Smooth muscle cell (in vitro differentiated cells): ENCODE data around the gene FHDC1. TPM values are rescaled to one million over a fixed set of nuclear protein-coding genes. Genes with fewer than 3 reads are reported as not detected.

Source experiments
- DNase-seq: peaks from one replicate; lab custom pipeline; 2025; ENCODE audit not compliant: unreplicated experiment; lab: John Stamatoyannopoulos, UW
- H2AFZ ChIP-seq: fragments of 200-600 bp; sonication (generic); 2 replicates; pipeline ENCODE4 v1.6.0; 2016; ENCODE audit warnings: antibody characterized with exemption, low read depth, mild to moderate bottlenecking
- H3F3A ChIP-seq: fragments of 200-600 bp; sonication (generic); 2 replicates; pipeline ENCODE4 v1.6.0; 2017; ENCODE audit warnings: antibody characterized with exemption, low read depth
- H3K27ac ChIP-seq: fragments of 200-600 bp; sonication (generic); 2 replicates; pipeline ENCODE4 v1.5.1; 2016; ENCODE audit warnings: low read depth, mild to moderate bottlenecking
- H3K27me3 ChIP-seq: fragments of 200-600 bp; sonication (generic); 2 replicates; pipeline ENCODE4 v1.6.1; 2016; ENCODE audit warnings: low read depth, mild to moderate bottlenecking
- H3K36me3 ChIP-seq: fragments of 200-600 bp; sonication (generic); 2 replicates; pipeline ENCODE4 v1.5.1; 2016; ENCODE audit warnings: low read depth
- H3K4me1 ChIP-seq: fragments of 200-600 bp; sonication (generic); 2 replicates; pipeline ENCODE4 v1.5.1; 2016; ENCODE audit warnings: low read depth
- H3K4me2 ChIP-seq: fragments of 200-600 bp; sonication (generic); 2 replicates; pipeline ENCODE4 v1.6.0; 2016; ENCODE audit warnings: mild to moderate bottlenecking
- H3K4me3 ChIP-seq: fragments of 200-600 bp; sonication (generic); 2 replicates; pipeline ENCODE4 v1.5.1; 2016; ENCODE audit warnings: mild to moderate bottlenecking
- H3K79me2 ChIP-seq: fragments of 200-600 bp; sonication (generic); 2 replicates; pipeline ENCODE4 v1.6.0; 2016; ENCODE audit warnings: low read depth, mild to moderate bottlenecking
- H3K9ac ChIP-seq: fragments of 200-600 bp; sonication (generic); 2 replicates; pipeline ENCODE4 v1.6.0; 2016; ENCODE audit warnings: low read depth
- H3K9me3 ChIP-seq: fragments of 200-600 bp; sonication (generic); replicated peaks from 2 replicates; pipeline ENCODE4 v1.5.1; 2016; ENCODE audit warnings: low read depth
- H4K20me1 ChIP-seq: fragments of 200-600 bp; sonication (generic); 2 replicates; pipeline ENCODE4 v1.6.0; 2016; ENCODE audit warnings: low read depth
- WGBS: methylation state at CpG from one replicate; pipeline ENCODE4 v1.1.7; 2016; ENCODE audit warnings: low lambda C conversion rate; 5-methylcytosine and 5-hydroxymethylcytosine counted together
- polyA plus RNA-seq: library from polyadenylated mRNA; unstranded; fragments of >200 nt; fragmentation: Nextera tagmentation; extraction: Ambion mirVana; gene quantifications from 2 replicates; pipeline ENCODE4 v1.2.1, GENCODE V29; 2016
- total RNA-seq: library from RNA; depleted of rRNA; stranded (reverse); fragments of >200 nt; gene quantifications from 2 replicates; pipeline ENCODE4 v1.2.3, GENCODE V29; 2014
- TF ChIP-seq, protein P1 (sequence below): fragments of 200-600 bp; sonication (generic); IDR thresholded peaks from 2 replicates; pipeline ENCODE4 v1.5.1; 2017; ENCODE audit warnings: borderline replicate concordance, mild to moderate bottlenecking, antibody characterized with exemption; ENCODE audit not compliant: insufficient read depth, poor library complexity, severe bottlenecking

The FHDC1 gene
- total and polyA plus RNA-seq, 2 experiments from 2014 or later: 0.49 to 3.0 TPM

DNA sequence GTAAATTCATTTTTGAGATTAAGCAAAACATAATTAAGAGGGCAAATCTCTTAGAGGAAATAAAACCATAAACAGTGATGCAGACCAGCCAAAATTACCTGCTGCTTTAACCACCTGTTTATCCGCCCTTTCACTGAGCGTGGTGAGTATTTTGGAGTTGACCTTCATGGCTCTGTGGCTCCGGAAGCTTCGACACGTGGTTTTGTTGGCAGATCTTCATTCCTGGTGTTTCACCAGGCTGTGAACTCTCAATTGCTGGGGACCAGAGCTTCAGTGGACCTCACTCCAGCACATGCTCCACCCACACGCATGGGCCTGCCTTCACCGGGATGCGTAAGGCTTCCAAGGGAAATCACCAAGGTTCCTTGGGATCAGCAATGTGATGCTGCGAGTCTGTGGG lies 83.8 kb downstream of the FHDC1 start:
- DNase-seq: no peak
- no peak overlapping the region for H3K4me3 ChIP-seq
- H3K4me2 ChIP-seq: no peak overlapping the region
- no peak overlapping the region for H2AFZ ChIP-seq
- no peaks in the 10 kb centered on the region for H3K9me3 ChIP-seq
- no peaks in the 10 kb centered on the region for H3K79me2 ChIP-seq
- no peaks in the 10 kb centered on the region for H4K20me1 ChIP-seq
- no peak overlapping the region for H3K27ac ChIP-seq
- TF ChIP-seq, protein P1, sequence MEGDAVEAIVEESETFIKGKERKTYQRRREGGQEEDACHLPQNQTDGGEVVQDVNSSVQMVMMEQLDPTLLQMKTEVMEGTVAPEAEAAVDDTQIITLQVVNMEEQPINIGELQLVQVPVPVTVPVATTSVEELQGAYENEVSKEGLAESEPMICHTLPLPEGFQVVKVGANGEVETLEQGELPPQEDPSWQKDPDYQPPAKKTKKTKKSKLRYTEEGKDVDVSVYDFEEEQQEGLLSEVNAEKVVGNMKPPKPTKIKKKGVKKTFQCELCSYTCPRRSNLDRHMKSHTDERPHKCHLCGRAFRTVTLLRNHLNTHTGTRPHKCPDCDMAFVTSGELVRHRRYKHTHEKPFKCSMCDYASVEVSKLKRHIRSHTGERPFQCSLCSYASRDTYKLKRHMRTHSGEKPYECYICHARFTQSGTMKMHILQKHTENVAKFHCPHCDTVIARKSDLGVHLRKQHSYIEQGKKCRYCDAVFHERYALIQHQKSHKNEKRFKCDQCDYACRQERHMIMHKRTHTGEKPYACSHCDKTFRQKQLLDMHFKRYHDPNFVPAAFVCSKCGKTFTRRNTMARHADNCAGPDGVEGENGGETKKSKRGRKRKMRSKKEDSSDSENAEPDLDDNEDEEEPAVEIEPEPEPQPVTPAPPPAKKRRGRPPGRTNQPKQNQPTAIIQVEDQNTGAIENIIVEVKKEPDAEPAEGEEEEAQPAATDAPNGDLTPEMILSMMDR: no peak
- no peaks in the 10 kb centered on the region for H3F3A ChIP-seq
- no peaks in the 10 kb centered on the region for H3K27me3 ChIP-seq
- H3K9ac ChIP-seq: no peak overlapping the region
- H3K36me3 ChIP-seq: no peaks in the 10 kb centered on the region
- no peaks in the 10 kb centered on the region for H3K4me1 ChIP-seq
- 93% methylated on average over 9 of the region's 9 CpGs for WGBS

GRCh38 chr4:153020457-153020856 lies 84.3 kb downstream of the FHDC1 start:
- TF ChIP-seq, protein P1: no peak
- H2AFZ ChIP-seq: no peak overlapping the region
- H3K79me2 ChIP-seq: no peaks in the 10 kb centered on the region
- no peaks in the 10 kb centered on the region for H3K4me1 ChIP-seq
- no peak overlapping the region for H3K9ac ChIP-seq
- H3F3A ChIP-seq: no peaks in the 10 kb centered on the region
- no peak for DNase-seq
- 93% methylated on average over 7 of the region's 7 CpGs for WGBS
- H3K9me3 ChIP-seq: no peaks in the 10 kb centered on the region
- no peak overlapping the region for H3K4me2 ChIP-seq
- no peak overlapping the region for H3K4me3 ChIP-seq
- no peaks in the 10 kb centered on the region for H3K36me3 ChIP-seq
- H4K20me1 ChIP-seq: no peaks in the 10 kb centered on the region
- H3K27me3 ChIP-seq: no peaks in the 10 kb centered on the region
- no peak overlapping the region for H3K27ac ChIP-seq

DNA sequence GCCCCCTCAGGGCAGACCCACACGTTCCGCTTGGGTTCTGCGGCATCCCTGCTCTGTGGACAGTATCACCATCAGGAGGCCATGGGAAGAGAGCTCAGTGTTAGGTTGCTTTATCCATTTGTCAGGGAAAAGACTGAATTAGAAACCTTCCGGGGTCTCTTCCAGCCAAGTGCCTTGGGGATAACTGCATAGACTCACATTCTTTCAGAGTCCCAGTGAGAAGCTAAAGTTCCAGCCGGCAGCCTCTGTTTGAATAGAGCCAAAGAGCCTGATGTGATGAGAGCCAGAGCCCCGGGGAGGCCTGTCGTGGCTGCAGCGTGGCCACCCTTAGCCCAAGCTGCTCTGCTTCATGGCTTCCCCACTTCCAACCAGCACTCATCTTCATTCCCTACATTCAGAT lies 85.2 kb downstream of the FHDC1 start:
- no peaks in the 10 kb centered on the region for H3F3A ChIP-seq
- H3K27me3 ChIP-seq: no peaks in the 10 kb centered on the region
- no peaks in the 10 kb centered on the region for H3K9me3 ChIP-seq
- H3K27ac ChIP-seq: no peak overlapping the region
- no peaks in the 10 kb centered on the region for H4K20me1 ChIP-seq
- no peaks in the 10 kb centered on the region for H3K4me1 ChIP-seq
- DNase-seq: no peak
- no peaks in the 10 kb centered on the region for H3K79me2 ChIP-seq
- no peak overlapping the region for H3K9ac ChIP-seq
- TF ChIP-seq, protein P1: no peak
- H3K4me3 ChIP-seq: no peak overlapping the region
- H3K4me2 ChIP-seq: no peak overlapping the region
- H2AFZ ChIP-seq: no peak overlapping the region
- no peaks in the 10 kb centered on the region for H3K36me3 ChIP-seq
- WGBS: 80% methylated on average over 8 of the region's 8 CpGs

DNA sequence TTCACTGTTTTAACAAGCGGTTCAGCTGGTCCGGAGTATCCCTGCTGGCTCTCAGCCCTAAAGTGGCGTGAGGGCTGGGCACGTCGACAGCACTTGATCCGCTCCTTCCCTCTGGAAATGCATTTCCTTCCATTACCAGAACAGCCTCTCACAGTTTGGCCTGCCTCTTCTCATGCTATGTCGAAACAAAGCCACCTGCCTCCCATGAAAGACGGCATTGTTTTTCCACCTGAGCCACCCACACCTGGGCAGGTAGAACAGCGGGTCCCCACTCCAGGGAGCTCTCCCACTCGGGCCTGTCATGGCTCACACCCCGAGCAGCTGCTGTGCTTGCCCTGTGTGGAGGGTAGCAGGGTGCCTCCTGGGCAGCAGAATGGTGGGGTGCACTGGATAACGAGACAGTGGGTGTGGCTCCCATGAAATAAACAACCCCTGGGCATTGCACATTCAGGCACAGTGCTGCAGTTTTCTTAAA lies 86.2 kb downstream of the FHDC1 start:
- Histone ChIP-seq H3K9ac (no peak overlapping the region), H4K20me1 (no peaks in the 10 kb centered on the region), H3F3A (no peaks in the 10 kb centered on the region), H2AFZ (no peak overlapping the region), H3K36me3 (no peaks in the 10 kb centered on the region), H3K79me2 (no peaks in the 10 kb centered on the region), H3K27ac (no peak overlapping the region), H3K4me1 (no peaks in the 10 kb centered on the region), H3K4me3 (no peak overlapping the region), H3K4me2 (no peak overlapping the region), H3K27me3 (no peaks in the 10 kb centered on the region), H3K9me3 (no peaks in the 10 kb centered on the region)
- WGBS: 75% methylated on average over 12 of the region's 12 CpGs
- TF ChIP-seq, protein P1: no peak
- DNase-seq: no peak
